Suprapubic skin (tissue), 3 donors: ENCODE results near the gene DDAH2.

Experiments
- EP300 ChIP-seq: sonication (generic); formaldehyde crosslinking; IDR thresholded peaks from one replicate; pipeline ENCODE4 v1.6.1; 2017; ENCODE audit warnings: antibody characterized with exemption
- TF ChIP-seq, protein P1 (sequence below), 2 donors: fragments of 200-600 bp in 1 of 2; fragments of 450-650 bp in 1 of 2; sonication (generic) in 1 of 2; IDR thresholded peaks; one replicate each; pipeline ENCODE4 v1.5.1; 2016 to 2019; ENCODE audit warnings: antibody characterized with exemption in 2 of 2, mild to moderate bottlenecking in 1 of 2, moderate library complexity in 1 of 2

DNA sequence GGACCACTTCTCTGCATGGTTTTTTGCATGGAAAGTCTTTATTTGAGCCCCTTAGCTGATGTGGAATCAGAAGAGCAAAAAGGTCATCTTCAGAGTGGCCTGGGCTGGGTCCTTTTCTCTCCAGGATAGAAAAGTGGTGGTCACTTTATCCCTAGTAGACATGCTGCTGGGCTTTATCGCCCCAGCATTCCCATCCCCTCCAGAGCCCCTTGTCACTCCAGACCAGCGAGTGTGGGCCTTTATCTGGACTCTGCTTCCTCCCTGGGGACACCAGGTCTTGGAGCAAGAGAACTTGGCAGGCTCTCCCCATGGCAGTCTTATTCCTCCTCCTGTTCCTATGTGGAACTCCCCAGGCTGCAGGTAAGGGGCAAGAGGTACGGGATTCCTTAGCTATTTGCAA lies 22.5 kb downstream of the DDAH2 start, which contains the start of gene LY6G6F:
- TF ChIP-seq, protein P1, sequence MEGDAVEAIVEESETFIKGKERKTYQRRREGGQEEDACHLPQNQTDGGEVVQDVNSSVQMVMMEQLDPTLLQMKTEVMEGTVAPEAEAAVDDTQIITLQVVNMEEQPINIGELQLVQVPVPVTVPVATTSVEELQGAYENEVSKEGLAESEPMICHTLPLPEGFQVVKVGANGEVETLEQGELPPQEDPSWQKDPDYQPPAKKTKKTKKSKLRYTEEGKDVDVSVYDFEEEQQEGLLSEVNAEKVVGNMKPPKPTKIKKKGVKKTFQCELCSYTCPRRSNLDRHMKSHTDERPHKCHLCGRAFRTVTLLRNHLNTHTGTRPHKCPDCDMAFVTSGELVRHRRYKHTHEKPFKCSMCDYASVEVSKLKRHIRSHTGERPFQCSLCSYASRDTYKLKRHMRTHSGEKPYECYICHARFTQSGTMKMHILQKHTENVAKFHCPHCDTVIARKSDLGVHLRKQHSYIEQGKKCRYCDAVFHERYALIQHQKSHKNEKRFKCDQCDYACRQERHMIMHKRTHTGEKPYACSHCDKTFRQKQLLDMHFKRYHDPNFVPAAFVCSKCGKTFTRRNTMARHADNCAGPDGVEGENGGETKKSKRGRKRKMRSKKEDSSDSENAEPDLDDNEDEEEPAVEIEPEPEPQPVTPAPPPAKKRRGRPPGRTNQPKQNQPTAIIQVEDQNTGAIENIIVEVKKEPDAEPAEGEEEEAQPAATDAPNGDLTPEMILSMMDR (IDR thresholded peaks at IDR 0.05): no peak
- TF ChIP-seq EP300: no peak
